Fibroblast of lung (primary cell): ENCODE data around the gene UBE3C.

Source experiments
- CTCF ChIP-seq, 2 donors: IDR thresholded peaks in 1 of 2; conservative IDR thresholded peaks in 1 of 2; 1 replicate in 1 of 2; 2 replicates in 1 of 2; pipeline ENCODE4 v1.5.1; 2011 to 2012; ENCODE audit warnings: low read length in 2 of 2, control low read depth in 1 of 2, inconsistent platforms in 1 of 2, low read depth in 1 of 2, mild to moderate bottlenecking in 1 of 2
- EZH2 ChIP-seq: IDR thresholded peaks from 2 replicates; pipeline ENCODE4 v1.5.1; 2012; ENCODE audit warnings: low read length, control low read depth, mild to moderate bottlenecking; ENCODE audit errors: missing control alignments

DNA sequence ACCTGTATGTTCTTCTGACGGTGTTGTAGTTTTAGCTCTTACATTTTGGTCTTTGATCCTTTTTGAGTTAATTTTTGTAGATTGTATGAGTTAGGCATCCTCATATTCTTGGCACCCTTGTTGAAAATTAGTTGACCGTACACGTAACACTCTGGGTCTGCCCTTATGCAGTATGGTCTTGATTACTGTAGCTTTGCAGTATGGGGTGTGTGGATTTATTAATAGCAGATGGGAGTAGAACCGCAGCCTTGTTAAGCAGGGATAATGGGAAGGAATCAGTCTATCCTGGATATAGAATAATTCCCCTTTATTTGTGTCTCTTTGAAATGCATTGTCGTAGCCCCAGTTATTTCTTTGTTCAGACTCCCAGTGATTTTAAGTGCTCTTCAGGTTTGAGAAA lies 95.5 kb downstream of the UBE3C start:
- TF ChIP-seq CTCF (conservative IDR thresholded peaks at IDR 0.05 in 1 of 2, IDR thresholded peaks at IDR 0.05 in 1 of 2; ENCODE audit: low read depth in 1 of 2, low read length in 2 of 2): no peak
- no peak for TF ChIP-seq EZH2
